HepG2 (cell line): ENCODE results near the gene TCF23. TPM values are rescaled to one million over a fixed set of nuclear protein-coding genes. Genes with fewer than 3 reads are reported as not detected.

Experiments
- ARNT ChIP-seq: fragments of 450-650 bp; IDR thresholded peaks from 2 replicates; pipeline ENCODE4 v1.6.1; 2017
- EP300 ChIP-seq, 3 experiments: sonication (generic) in 1 of 3; formaldehyde crosslinking in 1 of 3; IDR thresholded peaks; 2 replicates each; pipeline versions ENCODE4 v1.5.1 to v1.6.1; 2011 to 2020; ENCODE audit warnings: low read depth in 2 of 3, low read length in 2 of 3, borderline replicate concordance in 1 of 3, improper control_type of control experiment in 1 of 3, mild to moderate bottlenecking in 1 of 3, missing genetic modification reagents in 1 of 3, moderate library complexity in 1 of 3
- HNRNPK ChIP-seq: fragments of 200-400 bp; formaldehyde crosslinking; IDR thresholded peaks from 2 replicates; pipeline ENCODE4 v1.6.1; 2018; ENCODE audit warnings: low read length, low read depth, moderate library complexity, mild to moderate bottlenecking; ENCODE audit not compliant: poor library complexity, severe bottlenecking
- KLF12 ChIP-seq: sonication (generic); formaldehyde crosslinking; IDR thresholded peaks from 2 replicates; pipeline ENCODE4 v1.4.0; 2020; ENCODE audit warnings: missing genetic modification reagents, borderline replicate concordance
- KLF13 ChIP-seq: sonication (generic); formaldehyde crosslinking; IDR thresholded peaks from 2 replicates; pipeline ENCODE4 v1.4.0; 2020; ENCODE audit warnings: mild to moderate bottlenecking, missing genetic modification reagents
- MAZ ChIP-seq, 2 experiments: sonication (generic) in 1 of 2; formaldehyde crosslinking in 1 of 2; IDR thresholded peaks; 2 replicates each; pipeline versions ENCODE4 v1.5.0 to v1.6.1; 2012 to 2020; ENCODE audit warnings: low read depth in 2 of 2, mild to moderate bottlenecking in 2 of 2, borderline replicate concordance in 1 of 2, improper control_type of control experiment in 1 of 2, low read length in 1 of 2, missing genetic modification reagents in 1 of 2, moderate library complexity in 1 of 2
- MYC ChIP-seq: sonication (generic); formaldehyde crosslinking; IDR thresholded peaks from 2 replicates; pipeline ENCODE4 v1.9.0; 2021; ENCODE audit warnings: missing genetic modification reagents, borderline replicate concordance
- NFIB ChIP-seq: sonication (generic); formaldehyde crosslinking; IDR thresholded peaks from 2 replicates; pipeline ENCODE4 v1.9.0; 2021; ENCODE audit warnings: missing genetic modification reagents, mild to moderate bottlenecking, borderline replicate concordance
- RFX1 ChIP-seq: fragments of 450-650 bp; IDR thresholded peaks from 2 replicates; pipeline ENCODE4 v1.6.1; 2017
- SRSF1 ChIP-seq: fragments of 200-400 bp; formaldehyde crosslinking; optimal IDR thresholded peaks from 2 replicates; pipeline ENCODE3; 2017; ENCODE audit warnings: mild to moderate bottlenecking, low read depth, low read length, moderate library complexity
- TOPORS ChIP-seq: sonication (generic); formaldehyde crosslinking; IDR thresholded peaks from 2 replicates; pipeline ENCODE4 v1.8.0; 2023; ENCODE audit warnings: mild to moderate bottlenecking, missing genetic modification reagents
- TP53 ChIP-seq: sonication (generic); formaldehyde crosslinking; conservative IDR thresholded peaks from 2 replicates; pipeline ENCODE4 v1.4.0; 2020; ENCODE audit warnings: missing genetic modification reagents
- ZNF207 ChIP-seq: fragments of 450-650 bp; IDR thresholded peaks from 2 replicates; pipeline ENCODE4 v1.6.1; 2016; ENCODE audit warnings: antibody characterized with exemption, borderline replicate concordance
- ZNF451 ChIP-seq: sonication (generic); formaldehyde crosslinking; IDR thresholded peaks from 2 replicates; pipeline ENCODE4 v1.5.0; 2020; ENCODE audit warnings: mild to moderate bottlenecking, missing genetic modification reagents
- ZNF501 ChIP-seq: sonication (generic); formaldehyde crosslinking; IDR thresholded peaks from 2 replicates; pipeline ENCODE4 v1.5.1; 2020; ENCODE audit warnings: mild to moderate bottlenecking, moderate library complexity, missing genetic modification reagents
- ZNF720 ChIP-seq: sonication (generic); formaldehyde crosslinking; IDR thresholded peaks from 2 replicates; pipeline ENCODE4 v1.4.0; 2020; ENCODE audit warnings: missing genetic modification reagents
- ZNF746 ChIP-seq: sonication (generic); formaldehyde crosslinking; IDR thresholded peaks from 2 replicates; pipeline ENCODE4 v1.8.0; 2022; ENCODE audit warnings: mild to moderate bottlenecking, missing genetic modification reagents
- polyA plus RNA-seq, 8 experiments: library from polyadenylated mRNA; depleted of rRNA in 3 of 8; stranded (reverse) in 7 of 8; unstranded in 1 of 8; fragments of >200 nt; fragmentation: Illumina TruSeq in 4 of 8; extraction: Trizol in 4 of 8; gene quantifications; 2 replicates each; pipeline versions ENCODE4 v1.2.1 to v1.2.3, GENCODE V29; 2011 to 2016; ENCODE audit warnings: low read depth in 4 of 8, missing spikeins in 1 of 8, mixed read lengths in 1 of 8; ENCODE audit not compliant: insufficient read depth in 1 of 8
- total RNA-seq, 5 experiments: library from RNA; depleted of rRNA; stranded (reverse); fragments of >200 nt; fragmentation: Illumina TruSeq; extraction: Trizol; gene quantifications; 2 replicates each; pipeline ENCODE4 v1.2.3, GENCODE V29; 2016; ENCODE audit warnings: low read depth in 1 of 5
- TF ChIP-seq, protein P1 (sequence below): IDR thresholded peaks from 2 replicates; pipeline ENCODE4 v1.6.1; 2016; ENCODE audit warnings: low read depth, missing genetic modification reagents, missing compliant biosample characterization
- TF ChIP-seq, protein P2 (sequence below): sonication (generic); formaldehyde crosslinking; IDR thresholded peaks from 2 replicates; pipeline ENCODE4 v1.8.0; 2022; ENCODE audit warnings: mild to moderate bottlenecking, missing genetic modification reagents, borderline replicate concordance
- TF ChIP-seq, protein P3 (sequence below): sonication (generic); formaldehyde crosslinking; IDR thresholded peaks from 2 replicates; pipeline ENCODE4 v1.4.0; 2020; ENCODE audit warnings: mild to moderate bottlenecking, missing genetic modification reagents

Gene TCF23
- total and polyA plus RNA-seq, 2 of the 13 experiments (the other 11 are each of a cell fraction or from before 2014, with no cell fraction given): 0.02 to 1.4 TPM

DNA sequence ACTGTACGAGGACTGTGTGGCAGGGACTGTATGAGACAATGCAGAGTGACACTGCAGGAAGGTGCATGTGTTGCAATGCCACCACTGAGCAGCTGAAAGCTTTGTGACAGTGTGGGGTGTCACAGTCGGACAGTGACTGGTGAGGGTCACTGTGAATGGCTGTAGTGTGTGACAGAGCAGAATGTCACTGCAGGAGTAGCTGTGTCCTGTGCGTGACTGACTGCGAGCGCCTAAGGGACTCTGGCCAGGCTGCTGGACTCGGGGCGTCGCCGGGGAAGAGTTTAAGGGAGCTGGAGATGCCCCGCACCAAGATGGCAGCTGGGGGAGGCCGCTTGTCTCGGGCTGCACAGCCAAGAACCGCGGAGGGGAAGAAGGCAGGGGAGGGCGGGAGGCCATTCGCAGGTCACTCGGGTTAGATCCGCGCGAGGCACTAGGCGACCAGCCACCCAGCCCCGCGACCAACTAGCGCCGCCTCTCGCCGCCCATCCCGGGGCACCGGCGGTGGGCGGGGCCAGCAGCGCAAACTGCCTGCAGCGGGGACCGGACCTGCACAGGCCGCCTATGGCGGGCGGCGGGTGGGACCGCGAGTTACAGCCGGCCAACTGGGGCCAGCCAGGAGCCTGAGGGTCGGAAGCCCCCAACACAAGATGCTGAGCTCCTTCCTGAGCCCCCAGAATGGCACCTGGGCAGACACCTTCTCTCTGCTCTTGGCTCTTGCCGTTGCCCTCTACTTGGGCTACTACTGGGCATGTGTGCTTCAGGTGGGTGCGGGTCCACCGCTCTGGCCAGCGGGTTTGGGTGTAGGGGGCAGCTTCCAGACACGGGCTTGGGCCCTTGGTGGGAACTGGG lies 25.3 kb upstream of the TCF23 start, which contains the start of gene ABHD1 (continued):
- TF ChIP-seq, protein P1, sequence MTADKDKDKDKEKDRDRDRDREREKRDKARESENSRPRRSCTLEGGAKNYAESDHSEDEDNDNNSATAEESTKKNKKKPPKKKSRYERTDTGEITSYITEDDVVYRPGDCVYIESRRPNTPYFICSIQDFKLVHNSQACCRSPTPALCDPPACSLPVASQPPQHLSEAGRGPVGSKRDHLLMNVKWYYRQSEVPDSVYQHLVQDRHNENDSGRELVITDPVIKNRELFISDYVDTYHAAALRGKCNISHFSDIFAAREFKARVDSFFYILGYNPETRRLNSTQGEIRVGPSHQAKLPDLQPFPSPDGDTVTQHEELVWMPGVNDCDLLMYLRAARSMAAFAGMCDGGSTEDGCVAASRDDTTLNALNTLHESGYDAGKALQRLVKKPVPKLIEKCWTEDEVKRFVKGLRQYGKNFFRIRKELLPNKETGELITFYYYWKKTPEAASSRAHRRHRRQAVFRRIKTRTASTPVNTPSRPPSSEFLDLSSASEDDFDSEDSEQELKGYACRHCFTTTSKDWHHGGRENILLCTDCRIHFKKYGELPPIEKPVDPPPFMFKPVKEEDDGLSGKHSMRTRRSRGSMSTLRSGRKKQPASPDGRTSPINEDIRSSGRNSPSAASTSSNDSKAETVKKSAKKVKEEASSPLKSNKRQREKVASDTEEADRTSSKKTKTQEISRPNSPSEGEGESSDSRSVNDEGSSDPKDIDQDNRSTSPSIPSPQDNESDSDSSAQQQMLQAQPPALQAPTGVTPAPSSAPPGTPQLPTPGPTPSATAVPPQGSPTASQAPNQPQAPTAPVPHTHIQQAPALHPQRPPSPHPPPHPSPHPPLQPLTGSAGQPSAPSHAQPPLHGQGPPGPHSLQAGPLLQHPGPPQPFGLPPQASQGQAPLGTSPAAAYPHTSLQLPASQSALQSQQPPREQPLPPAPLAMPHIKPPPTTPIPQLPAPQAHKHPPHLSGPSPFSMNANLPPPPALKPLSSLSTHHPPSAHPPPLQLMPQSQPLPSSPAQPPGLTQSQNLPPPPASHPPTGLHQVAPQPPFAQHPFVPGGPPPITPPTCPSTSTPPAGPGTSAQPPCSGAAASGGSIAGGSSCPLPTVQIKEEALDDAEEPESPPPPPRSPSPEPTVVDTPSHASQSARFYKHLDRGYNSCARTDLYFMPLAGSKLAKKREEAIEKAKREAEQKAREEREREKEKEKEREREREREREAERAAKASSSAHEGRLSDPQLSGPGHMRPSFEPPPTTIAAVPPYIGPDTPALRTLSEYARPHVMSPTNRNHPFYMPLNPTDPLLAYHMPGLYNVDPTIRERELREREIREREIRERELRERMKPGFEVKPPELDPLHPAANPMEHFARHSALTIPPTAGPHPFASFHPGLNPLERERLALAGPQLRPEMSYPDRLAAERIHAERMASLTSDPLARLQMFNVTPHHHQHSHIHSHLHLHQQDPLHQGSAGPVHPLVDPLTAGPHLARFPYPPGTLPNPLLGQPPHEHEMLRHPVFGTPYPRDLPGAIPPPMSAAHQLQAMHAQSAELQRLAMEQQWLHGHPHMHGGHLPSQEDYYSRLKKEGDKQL: no peak
- TF ChIP-seq ZNF207 (no peak), SRSF1 (peak; percentile 32), MAZ (IDR thresholded peaks at IDR 0.05; ENCODE audit: borderline replicate concordance, low read depth, low read length) (no peak), MAZ (CRISPR knock-in tag; IDR thresholded peaks at IDR 0.05; ENCODE audit: low read depth) (peak; percentile 67), ZNF746 (no peak; the same call in 1 of the 2 replicates), KLF12 (CRISPR knock-in tag) (no peak), KLF13 (CRISPR knock-in tag) (0 out of 2 replicates have a peak, but pooled peaks have one; percentile 14), ZNF451 (no peak), RFX1 (no peak), NFIB (CRISPR knock-in tag) (no peak), HNRNPK (no peak), TOPORS (CRISPR knock-in tag) (no peak), MYC (CRISPR knock-in tag) (peak; percentile 59), TP53 (CRISPR knock-in tag) (0 out of 2 replicates have a peak, but pooled peaks have one; percentile 38), ZNF720 (no peak), ZNF501 (CRISPR knock-in tag) (peak; percentile 47; the same call in 1 of the 2 replicates), ARNT (no peak), EP300 (IDR thresholded peaks at IDR 0.05; ENCODE audit: low read depth in 2 of 2, low read length in 2 of 2) (no peak), EP300 (CRISPR knock-in tag; IDR thresholded peaks at IDR 0.05; ENCODE audit: borderline replicate concordance) (no peak)
- TF ChIP-seq, protein P2, sequence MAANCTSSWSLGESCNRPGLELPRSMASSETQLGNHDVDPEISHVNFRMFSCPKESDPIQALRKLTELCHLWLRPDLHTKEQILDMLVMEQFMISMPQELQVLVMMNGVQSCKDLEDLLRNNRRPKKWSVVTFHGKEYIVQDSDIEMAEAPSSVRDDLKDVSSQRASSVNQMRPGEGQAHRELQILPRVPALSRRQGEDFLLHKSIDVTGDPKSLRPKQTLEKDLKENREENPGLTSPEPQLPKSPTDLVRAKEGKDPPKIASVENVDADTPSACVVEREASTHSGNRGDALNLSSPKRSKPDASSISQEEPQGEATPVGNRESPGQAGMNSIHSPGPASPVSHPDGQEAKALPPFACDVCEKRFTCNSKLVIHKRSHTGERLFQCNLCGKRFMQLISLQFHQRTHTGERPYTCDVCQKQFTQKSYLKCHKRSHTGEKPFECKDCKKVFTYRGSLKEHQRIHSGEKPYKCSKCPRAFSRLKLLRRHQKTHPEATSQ (CRISPR knock-in tag): no peak
- TF ChIP-seq, protein P3, sequence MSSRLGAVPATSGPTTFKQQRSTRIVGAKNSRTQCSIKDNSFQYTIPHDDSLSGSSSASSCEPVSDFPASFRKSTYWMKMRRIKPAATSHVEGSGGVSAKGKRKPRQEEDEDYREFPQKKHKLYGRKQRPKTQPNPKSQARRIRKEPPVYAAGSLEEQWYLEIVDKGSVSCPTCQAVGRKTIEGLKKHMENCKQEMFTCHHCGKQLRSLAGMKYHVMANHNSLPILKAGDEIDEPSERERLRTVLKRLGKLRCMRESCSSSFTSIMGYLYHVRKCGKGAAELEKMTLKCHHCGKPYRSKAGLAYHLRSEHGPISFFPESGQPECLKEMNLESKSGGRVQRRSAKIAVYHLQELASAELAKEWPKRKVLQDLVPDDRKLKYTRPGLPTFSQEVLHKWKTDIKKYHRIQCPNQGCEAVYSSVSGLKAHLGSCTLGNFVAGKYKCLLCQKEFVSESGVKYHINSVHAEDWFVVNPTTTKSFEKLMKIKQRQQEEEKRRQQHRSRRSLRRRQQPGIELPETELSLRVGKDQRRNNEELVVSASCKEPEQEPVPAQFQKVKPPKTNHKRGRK (CRISPR knock-in tag): no peak
